ENCODE measurements around the gene TRIM9.

- no peak for TF ChIP-seq CTCF (conservative IDR thresholded peaks at IDR 0.05 in 1 of 2, IDR thresholded peaks at IDR 0.05 in 1 of 2; ENCODE audit: extremely low read depth in 1 of 2, insufficient read depth in 1 of 2, low read depth in 1 of 2, low read length in 2 of 2)
- TF ChIP-seq EZH2 (IDR thresholded peaks at IDR 0.05; ENCODE audit: borderline replicate concordance, low read length) = no peak
These were observed at the start of gene TRIM9 for GRCh38 chr14:51094901-51095853.

Data from mammary epithelial cell (primary cell).